Measurements from ENCODE around the gene KCNQ1.

GRCh38 chr11:2699531-2700414, 255.0 kb downstream of the KCNQ1 start, which contains the start of gene KCNQ1OT1:
- TF ChIP-seq, protein P1, sequence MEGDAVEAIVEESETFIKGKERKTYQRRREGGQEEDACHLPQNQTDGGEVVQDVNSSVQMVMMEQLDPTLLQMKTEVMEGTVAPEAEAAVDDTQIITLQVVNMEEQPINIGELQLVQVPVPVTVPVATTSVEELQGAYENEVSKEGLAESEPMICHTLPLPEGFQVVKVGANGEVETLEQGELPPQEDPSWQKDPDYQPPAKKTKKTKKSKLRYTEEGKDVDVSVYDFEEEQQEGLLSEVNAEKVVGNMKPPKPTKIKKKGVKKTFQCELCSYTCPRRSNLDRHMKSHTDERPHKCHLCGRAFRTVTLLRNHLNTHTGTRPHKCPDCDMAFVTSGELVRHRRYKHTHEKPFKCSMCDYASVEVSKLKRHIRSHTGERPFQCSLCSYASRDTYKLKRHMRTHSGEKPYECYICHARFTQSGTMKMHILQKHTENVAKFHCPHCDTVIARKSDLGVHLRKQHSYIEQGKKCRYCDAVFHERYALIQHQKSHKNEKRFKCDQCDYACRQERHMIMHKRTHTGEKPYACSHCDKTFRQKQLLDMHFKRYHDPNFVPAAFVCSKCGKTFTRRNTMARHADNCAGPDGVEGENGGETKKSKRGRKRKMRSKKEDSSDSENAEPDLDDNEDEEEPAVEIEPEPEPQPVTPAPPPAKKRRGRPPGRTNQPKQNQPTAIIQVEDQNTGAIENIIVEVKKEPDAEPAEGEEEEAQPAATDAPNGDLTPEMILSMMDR (IDR thresholded peaks at IDR 0.05), result no peak
- TF ChIP-seq POLR2A (IDR thresholded peaks at IDR 0.05), result peak; percentile 41 to 93
